Fibroblast of mammary gland (primary cell): ENCODE measurements around the gene IGFBP3.
A peak's percentile ranks its signal among the peaks of the same experiment; 100 is the strongest.

ENCODE experiments used
- DNase-seq: peaks from one replicate; pipeline ENCODE4 v3.0.0-alpha.2; 2010; ENCODE audit warnings: low read depth
- H3K4me3 ChIP-seq: 2 replicates; pipeline ENCODE4 v1.5.1; 2011; ENCODE audit warnings: low read depth, mild to moderate bottlenecking, low read length, moderate library complexity; ENCODE audit not compliant: control insufficient read depth
- CTCF ChIP-seq: conservative IDR thresholded peaks from 2 replicates; pipeline ENCODE4 v1.5.1; 2011; ENCODE audit warnings: low read depth, low read length, inconsistent platforms; ENCODE audit not compliant: control insufficient read depth, insufficient read depth

Gene IGFBP3

GRCh38 chr7:45882465-45882810 lies 38.6 kb downstream of the IGFBP3 start:
- no peak for TF ChIP-seq CTCF
- H3K4me3 ChIP-seq, result no peak overlapping the region
- DNase-seq, result no peak

GRCh38 chr7:45881759-45882464 lies 39.2 kb downstream of the IGFBP3 start:
- H3K4me3 ChIP-seq, result no peak overlapping the region
- DNase-seq, result peak; percentile 91
- TF ChIP-seq CTCF, result no peak

GRCh38 chr7:45881280-45881758 lies 39.8 kb downstream of the IGFBP3 start:
- TF ChIP-seq CTCF, result no peak
- H3K4me3 ChIP-seq, result no peak overlapping the region
- no peak for DNase-seq

GRCh38 chr7:45880433-45880860 lies 40.6 kb downstream of the IGFBP3 start:
- no peak for DNase-seq
- no peak for TF ChIP-seq CTCF
- no peak overlapping the region for H3K4me3 ChIP-seq

GRCh38 chr7:45878457-45879144 lies 42.5 kb downstream of the IGFBP3 start:
- no peak for DNase-seq
- no peak for TF ChIP-seq CTCF
- H3K4me3 ChIP-seq, result no peak overlapping the region

GRCh38 chr7:45876519-45876918 lies 44.6 kb downstream of the IGFBP3 start:
- no peak for DNase-seq
- H3K4me3 ChIP-seq, result no peak overlapping the region
- no peak for TF ChIP-seq CTCF
